GM18951 (cell line): Measurements from ENCODE around the gene FAT1.

Experiments
- POLR2A ChIP-seq: IDR thresholded peaks from 4 replicates; pipeline ENCODE4 v1.6.1; 2011; ENCODE audit warnings: mild to moderate bottlenecking; ENCODE audit not compliant: insufficient read length, insufficient read depth; ENCODE audit errors: extremely low read depth
- in situ Hi-C: fragments of 300-500 bp; cut with MboI; formaldehyde crosslinking; loops from one replicate; pipeline ENCODE4 v1.12.0; 2022; ENCODE audit warnings: low sequenced_read_pairs, mixed read lengths, inconsistent platforms; ENCODE audit not compliant: unreplicated experiment

FAT1 gene

DNA sequence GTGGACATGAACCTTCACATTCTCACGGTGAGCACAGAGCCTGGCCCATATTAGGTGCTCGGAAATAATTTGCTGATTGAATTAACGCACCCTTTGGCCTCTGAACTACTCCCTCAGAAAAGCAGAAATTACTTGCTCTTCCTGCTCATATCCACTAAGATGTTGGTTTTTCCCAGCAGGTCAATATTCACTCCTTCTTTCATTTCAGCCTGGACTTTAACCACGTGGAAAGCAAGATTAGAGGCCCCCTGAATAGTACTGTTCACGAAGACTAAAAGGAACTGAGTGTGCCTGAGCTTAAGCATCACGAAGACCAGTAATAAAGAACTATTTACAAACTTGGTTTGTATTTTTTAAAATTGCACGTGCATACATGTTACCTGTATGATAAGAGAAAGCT lies 178.2 kb downstream of the FAT1 start:
- TF ChIP-seq POLR2A, result no peak
- in situ Hi-C loops, result no loop called here

DNA sequence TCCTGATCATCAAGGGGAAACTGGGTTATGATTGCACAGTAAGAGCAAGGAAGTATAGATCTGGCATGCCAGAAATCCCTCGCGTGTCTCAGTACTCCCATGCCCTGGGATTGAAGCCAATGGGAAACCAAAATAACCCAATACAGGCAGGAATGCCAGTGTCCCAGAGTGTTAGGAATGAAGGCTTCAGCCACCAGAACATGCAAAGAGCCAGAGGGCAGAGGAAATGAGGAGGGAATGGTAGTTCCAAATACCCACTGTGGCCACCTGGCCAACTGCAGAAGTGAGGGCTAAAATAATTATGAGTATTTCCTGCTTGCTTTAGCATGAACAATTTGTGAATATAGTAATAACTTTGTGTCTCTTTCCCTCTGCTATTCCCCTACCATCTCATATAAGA lies 180.4 kb downstream of the FAT1 start:
- in situ Hi-C loops, result no loop called here
- TF ChIP-seq POLR2A, result no peak

GRCh38 chr4:186541801-186542200 lies 181.9 kb downstream of the FAT1 start:
- TF ChIP-seq POLR2A, result no peak
- in situ Hi-C loops, result no loop called here

DNA sequence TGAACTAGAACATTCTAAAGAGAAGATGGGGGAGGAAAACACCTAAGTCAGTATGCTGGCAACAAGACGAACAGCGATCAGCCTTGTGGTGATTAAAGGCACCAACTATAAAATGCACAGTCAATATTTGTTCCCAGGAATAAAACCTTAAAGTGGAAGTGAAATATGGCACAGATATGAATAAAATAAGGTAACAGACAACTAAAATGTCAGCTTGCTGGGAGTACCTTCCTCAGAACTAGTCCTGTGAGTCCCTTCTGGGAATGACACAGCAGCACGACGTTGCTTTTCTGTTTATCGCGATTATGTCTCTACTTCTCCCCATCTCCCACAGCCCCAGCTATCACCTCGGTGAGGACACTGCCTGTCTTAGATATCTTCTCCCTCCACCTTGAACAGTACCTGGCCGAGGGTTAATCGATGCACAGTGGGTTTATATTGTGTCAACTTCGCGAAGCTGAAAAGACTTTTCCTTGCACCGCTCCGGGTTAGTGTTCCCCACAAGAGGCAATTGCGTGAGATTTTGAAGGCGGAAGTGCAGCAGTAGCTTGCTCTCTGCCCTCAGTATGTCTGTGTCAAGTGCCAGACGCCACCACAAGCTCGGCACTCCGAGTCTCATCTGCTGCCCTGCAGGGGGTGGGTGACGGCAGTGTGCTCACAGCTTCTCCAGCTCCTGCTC lies 185.7 kb downstream of the FAT1 start:
- TF ChIP-seq POLR2A, result no peak
- in situ Hi-C loops, result no loop called here
